HEK293 (cell line): ENCODE results near the gene PGM2.

Source experiments
- CTCF ChIA-PET: fragments of 350-600 bp; formaldehyde crosslinking; extraction: SDS; loops from one replicate; lab custom pipeline; 2021; ENCODE audit warnings: antibody characterized with exemption; lab: Yijun Ruan, JAX
- POLR2A ChIA-PET: fragments of 300-600 bp; formaldehyde crosslinking; extraction: SDS; loops from one replicate; lab custom pipeline; 2020; ENCODE audit warnings: antibody characterized with exemption, inconsistent platforms; lab: Yijun Ruan, JAX
- H3K27ac ChIP-seq: fragments of 200-500 bp; sonication (Bioruptor generic); 2 replicates; pipeline ENCODE4 v1.5.1; 2014; ENCODE audit warnings: low read depth, low read length, control low read depth, inconsistent platforms; ENCODE audit errors: extremely low read depth
- H3K36me3 ChIP-seq, 2 experiments: fragments of 200-500 bp in 1 of 2; sonication (Bioruptor generic) in 1 of 2; 1 replicate in 1 of 2; 2 replicates in 1 of 2; pipeline ENCODE4 v1.5.1; 2014 to 2017; ENCODE audit warnings: inconsistent platforms in 2 of 2, low read length in 2 of 2; ENCODE audit not compliant: control insufficient read depth in 2 of 2, insufficient read depth in 1 of 2
- H3K4me1 ChIP-seq: fragments of 200-500 bp; sonication (Bioruptor generic); 2 replicates; pipeline ENCODE4 v1.5.1; 2014; ENCODE audit warnings: mild to moderate bottlenecking, low read length, inconsistent platforms; ENCODE audit not compliant: control insufficient read depth, insufficient read depth
- H3K4me3 ChIP-seq: 2 replicates; pipeline ENCODE4 v1.5.1; 2011; ENCODE audit warnings: low read depth, mild to moderate bottlenecking, control low read depth, low read length, moderate library complexity
- H3K9me3 ChIP-seq: fragments of 200-500 bp; sonication (Bioruptor generic); 2 replicates; pipeline ENCODE4 v1.5.1; 2014; ENCODE audit warnings: low read depth, low read length, inconsistent platforms; ENCODE audit not compliant: control insufficient read depth, insufficient read depth
- GLI2 ChIP-seq: fragments of 450-650 bp; formaldehyde crosslinking; IDR thresholded peaks from 2 replicates; pipeline ENCODE4; 2017; ENCODE audit warnings: missing biosample characterization, missing genetic modification characterization, low read depth, borderline replicate concordance
- GLI4 ChIP-seq: fragments of 450-650 bp; formaldehyde crosslinking; IDR thresholded peaks from 2 replicates; pipeline ENCODE4 v1.5.1; 2016; ENCODE audit warnings: missing biosample characterization, missing genetic modification characterization
- HIC1 ChIP-seq: fragments of 450-650 bp; formaldehyde crosslinking; IDR thresholded peaks from 2 replicates; pipeline ENCODE4 v1.5.1; 2016; ENCODE audit warnings: missing biosample characterization, missing genetic modification characterization
- KLF7 ChIP-seq: fragments of 450-650 bp; formaldehyde crosslinking; IDR thresholded peaks from 2 replicates; pipeline ENCODE4 v1.5.1; 2016; ENCODE audit warnings: missing biosample characterization, missing genetic modification characterization, borderline replicate concordance
- TRIM28 ChIP-seq: IDR thresholded peaks from 2 replicates; pipeline ENCODE4 v1.6.1; 2011; ENCODE audit warnings: low read length, control low read depth, borderline replicate concordance
- YY2 ChIP-seq: fragments of 450-650 bp; formaldehyde crosslinking; IDR thresholded peaks from 2 replicates; pipeline ENCODE4 v1.5.1; 2016; ENCODE audit warnings: missing biosample characterization, missing genetic modification characterization
- ZBTB49 ChIP-seq: fragments of 450-650 bp; formaldehyde crosslinking; IDR thresholded peaks from 2 replicates; pipeline ENCODE4 v1.5.1; 2016; ENCODE audit warnings: missing biosample characterization, missing genetic modification characterization, low read depth
- ZFP37 ChIP-seq: fragments of 450-650 bp; formaldehyde crosslinking; IDR thresholded peaks from 2 replicates; pipeline ENCODE4 v1.5.1; 2016; ENCODE audit warnings: missing biosample characterization, missing genetic modification characterization
- ZIC2 ChIP-seq: fragments of 450-650 bp; formaldehyde crosslinking; IDR thresholded peaks from 2 replicates; pipeline ENCODE4 v1.5.1; 2016; ENCODE audit warnings: missing biosample characterization, missing genetic modification characterization
- ZNF114 ChIP-seq: fragments of 450-650 bp; formaldehyde crosslinking; IDR thresholded peaks from 2 replicates; pipeline ENCODE4 v1.5.0; 2017; ENCODE audit warnings: missing biosample characterization, missing genetic modification characterization
- ZNF138 ChIP-seq: fragments of 450-650 bp; formaldehyde crosslinking; IDR thresholded peaks from 2 replicates; pipeline ENCODE4 v1.5.1; 2016; ENCODE audit warnings: missing biosample characterization, missing genetic modification characterization, borderline replicate concordance
- ZNF311 ChIP-seq: fragments of 450-650 bp; formaldehyde crosslinking; IDR thresholded peaks from 2 replicates; pipeline ENCODE4 v1.5.1; 2017; ENCODE audit warnings: missing biosample characterization, missing genetic modification characterization, borderline replicate concordance
- ZNF394 ChIP-seq: fragments of 450-650 bp; formaldehyde crosslinking; IDR thresholded peaks from 2 replicates; pipeline ENCODE4 v1.5.1; 2016; ENCODE audit warnings: missing biosample characterization, missing genetic modification characterization, mild to moderate bottlenecking, moderate library complexity, borderline replicate concordance
- ZNF518A ChIP-seq: fragments of 450-650 bp; formaldehyde crosslinking; conservative IDR thresholded peaks from 2 replicates; pipeline ENCODE4 v1.5.1; 2016; ENCODE audit warnings: low read depth, missing biosample characterization, missing genetic modification characterization
- ZNF521 ChIP-seq: fragments of 450-650 bp; formaldehyde crosslinking; IDR thresholded peaks from 2 replicates; pipeline ENCODE4 v1.5.1; 2017; ENCODE audit warnings: missing biosample characterization, mild to moderate bottlenecking, missing genetic modification characterization
- ZNF555 ChIP-seq: fragments of 450-650 bp; formaldehyde crosslinking; conservative IDR thresholded peaks from 2 replicates; pipeline ENCODE4 v1.5.1; 2017; ENCODE audit warnings: missing biosample characterization, mild to moderate bottlenecking, missing genetic modification characterization, inconsistent platforms
- ZNF561 ChIP-seq: fragments of 450-650 bp; IDR thresholded peaks from 2 replicates; pipeline ENCODE4 v1.5.1; 2018; ENCODE audit warnings: missing biosample characterization, missing genetic modification characterization, borderline replicate concordance
- ZNF639 ChIP-seq: fragments of 450-650 bp; formaldehyde crosslinking; IDR thresholded peaks from 2 replicates; pipeline ENCODE4 v1.5.1; 2016; ENCODE audit warnings: missing biosample characterization, missing genetic modification characterization
- ZNF768 ChIP-seq: fragments of 450-650 bp; formaldehyde crosslinking; IDR thresholded peaks from 2 replicates; pipeline ENCODE4 v1.5.1; 2018; ENCODE audit warnings: missing biosample characterization, mild to moderate bottlenecking, missing genetic modification characterization
- TF ChIP-seq, protein P1 (sequence below): fragments of 450-650 bp; formaldehyde crosslinking; IDR thresholded peaks from 2 replicates; pipeline ENCODE4 v1.5.1; 2016; ENCODE audit warnings: missing biosample characterization, missing genetic modification characterization

Gene PGM2

DNA sequence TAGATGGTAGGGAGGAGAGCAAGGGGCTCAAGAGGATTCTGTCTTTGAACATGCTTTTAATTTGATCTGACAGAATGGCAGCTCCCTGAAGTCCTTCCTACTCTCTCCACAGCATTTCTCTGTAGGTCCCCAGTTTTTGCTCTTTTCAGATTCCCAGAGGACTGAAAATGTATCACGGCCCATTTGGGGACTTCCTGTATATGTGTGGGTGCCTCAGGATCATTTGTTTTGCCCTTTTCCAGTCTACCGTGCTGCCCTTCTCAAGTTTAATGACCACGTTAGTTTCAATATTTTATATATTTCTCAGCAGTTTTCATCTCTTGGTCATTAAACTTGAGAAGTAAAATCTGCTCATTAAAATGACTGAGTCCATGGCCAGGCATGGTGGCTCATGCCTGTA lies 66.7 kb downstream of the PGM2 start:
- TF ChIP-seq ZNF639 (tag by site-specific recombination) (no peak), ZNF555 (tag by site-specific recombination) (no peak), ZNF768 (tag by site-specific recombination) (no peak), TRIM28 (no peak), ZIC2 (tag by site-specific recombination) (no peak), ZNF138 (no peak), ZFP37 (no peak), YY2 (tag by site-specific recombination) (no peak), ZBTB49 (tag by site-specific recombination) (no peak), GLI2 (no peak), ZNF518A (no peak), ZNF561 (tag by site-specific recombination) (no peak), KLF7 (tag by site-specific recombination) (no peak), ZNF114 (no peak), ZNF311 (tag by site-specific recombination) (no peak), ZNF521 (no peak), ZNF394 (tag by site-specific recombination) (no peak), HIC1 (tag by site-specific recombination) (no peak), GLI4 (tag by site-specific recombination) (no peak)
- TF ChIP-seq, protein P1, sequence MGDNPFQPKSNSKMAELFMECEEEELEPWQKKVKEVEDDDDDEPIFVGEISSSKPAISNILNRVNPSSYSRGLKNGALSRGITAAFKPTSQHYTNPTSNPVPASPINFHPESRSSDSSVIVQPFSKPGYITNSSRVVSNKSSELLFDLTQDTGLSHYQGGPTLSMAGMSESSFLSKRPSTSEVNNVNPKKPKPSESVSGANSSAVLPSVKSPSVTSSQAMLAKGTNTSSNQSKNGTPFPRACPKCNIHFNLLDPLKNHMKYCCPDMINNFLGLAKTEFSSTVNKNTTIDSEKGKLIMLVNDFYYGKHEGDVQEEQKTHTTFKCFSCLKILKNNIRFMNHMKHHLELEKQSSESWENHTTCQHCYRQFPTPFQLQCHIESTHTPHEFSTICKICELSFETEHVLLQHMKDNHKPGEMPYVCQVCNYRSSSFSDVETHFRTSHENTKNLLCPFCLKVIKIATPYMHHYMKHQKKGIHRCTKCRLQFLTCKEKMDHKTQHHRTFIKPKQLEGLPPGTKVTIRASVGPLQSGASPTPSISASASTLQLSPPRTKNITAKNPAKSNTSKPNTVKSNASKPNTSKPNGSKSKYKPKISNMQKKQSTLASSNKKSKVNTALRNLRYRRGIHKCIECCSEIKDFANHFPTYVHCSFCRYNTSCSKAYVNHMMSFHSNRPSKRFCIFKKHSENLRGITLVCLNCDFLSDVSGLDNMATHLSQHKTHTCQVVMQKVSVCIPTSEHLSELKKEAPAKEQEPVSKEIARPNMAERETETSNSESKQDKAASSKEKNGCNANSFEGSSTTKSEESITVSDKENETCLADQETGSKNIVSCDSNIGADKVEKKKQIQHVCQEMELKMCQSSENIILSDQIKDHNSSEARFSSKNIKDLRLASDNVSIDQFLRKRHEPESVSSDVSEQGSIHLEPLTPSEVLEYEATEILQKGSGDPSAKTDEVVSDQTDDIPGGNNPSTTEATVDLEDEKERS (tag by site-specific recombination) = no peak

More for the DNA sequence above, 66.7 kb downstream of the PGM2 start:
- Histone ChIP-seq H3K27ac (no peak overlapping the region), H3K4me1 (no peaks in the 10 kb centered on the region), H3K4me3 (no peak overlapping the region), H3K9me3 (no peaks in the 10 kb centered on the region), H3K36me3 (no peaks in the 10 kb centered on the region)
- ChIA-PET CTCF (interaction anchor here (0.9 kb wide), 1 partner anchor 440 kb away, joined by 3 read pairs; no protein-coding TSS in a partner anchor), POLR2A (no interaction called here)
